Choroid plexus epithelial cell (primary cell): ENCODE measurements around the gene FMNL2.

Experiments
- DNase-seq: peaks from one replicate; pipeline ENCODE4 v3.0.0-alpha.2; 2010; ENCODE audit warnings: low read depth
- H3K4me3 ChIP-seq: 2 replicates; pipeline ENCODE4 v1.5.1; 2011; ENCODE audit warnings: low read depth, mild to moderate bottlenecking, control low read depth, low read length, moderate library complexity
- CTCF ChIP-seq: conservative IDR thresholded peaks from 2 replicates; pipeline ENCODE4 v1.5.1; 2011; ENCODE audit warnings: low read depth, mild to moderate bottlenecking, control low read depth, inconsistent platforms, low read length, moderate library complexity

Gene FMNL2

DNA sequence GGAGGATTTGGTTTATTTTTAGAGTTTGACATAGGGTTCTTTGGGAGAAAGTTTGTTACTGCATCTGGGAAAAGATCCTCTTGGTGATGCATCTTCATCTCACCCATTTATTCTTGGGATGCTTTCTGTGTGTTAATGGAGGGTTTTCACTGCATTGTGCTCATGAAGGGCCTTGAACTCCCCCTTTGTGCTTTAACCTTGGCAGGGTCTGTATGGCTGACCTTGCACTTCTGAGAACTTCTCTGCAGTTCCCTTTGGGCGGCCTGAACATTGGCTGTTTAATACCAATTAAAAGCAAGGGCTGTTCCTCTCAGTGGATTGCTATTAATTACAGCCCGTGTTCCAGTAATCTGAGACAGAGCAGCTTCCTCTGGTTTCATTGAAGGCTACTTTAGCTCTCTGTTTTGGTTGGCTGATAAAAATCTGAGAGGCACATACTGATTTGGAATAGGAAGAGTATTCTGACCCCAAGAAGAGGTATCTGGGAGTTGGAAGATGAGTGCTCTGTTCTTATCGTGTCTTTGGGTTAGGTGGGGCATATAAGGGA, 37.5 kb downstream of the FMNL2 start:
- DNase-seq: no peak
- no peak overlapping the region for H3K4me3 ChIP-seq
- TF ChIP-seq CTCF: no peak

- DNase-seq: no peak
- TF ChIP-seq CTCF: no peak
- H3K4me3 ChIP-seq: no peak overlapping the region
These were observed 40.2 kb downstream of the FMNL2 start for GRCh38 chr2:152375174-152375573.

GRCh38 chr2:152376385-152376784, 41.4 kb downstream of the FMNL2 start:
- no peak overlapping the region for H3K4me3 ChIP-seq
- no peak for DNase-seq
- no peak for TF ChIP-seq CTCF

GRCh38 chr2:152376968-152377367, 42.0 kb downstream of the FMNL2 start:
- DNase-seq: no peak
- H3K4me3 ChIP-seq: no peak overlapping the region
- TF ChIP-seq CTCF: no peak

DNA sequence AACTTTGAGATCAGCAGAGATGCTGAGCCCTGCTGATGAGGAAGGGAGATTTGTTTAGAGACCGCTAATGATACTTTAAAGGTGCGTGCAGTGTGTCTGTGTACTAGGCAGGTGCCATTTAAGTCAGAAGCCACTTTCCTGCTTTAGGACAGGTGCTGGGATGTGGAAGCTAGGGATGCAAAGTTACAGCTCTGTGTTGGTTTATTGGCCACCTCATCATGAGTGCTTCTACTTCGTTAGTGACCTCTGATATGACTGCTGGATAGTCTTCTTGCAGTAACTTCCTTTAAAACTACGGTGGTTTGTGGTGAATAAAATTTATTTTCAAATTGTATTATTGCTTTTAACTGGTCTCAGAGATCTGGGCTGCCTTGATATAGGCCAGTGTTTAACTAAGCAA, 44.1 kb downstream of the FMNL2 start:
- no peak overlapping the region for H3K4me3 ChIP-seq
- no peak for DNase-seq
- TF ChIP-seq CTCF: no peak

DNA sequence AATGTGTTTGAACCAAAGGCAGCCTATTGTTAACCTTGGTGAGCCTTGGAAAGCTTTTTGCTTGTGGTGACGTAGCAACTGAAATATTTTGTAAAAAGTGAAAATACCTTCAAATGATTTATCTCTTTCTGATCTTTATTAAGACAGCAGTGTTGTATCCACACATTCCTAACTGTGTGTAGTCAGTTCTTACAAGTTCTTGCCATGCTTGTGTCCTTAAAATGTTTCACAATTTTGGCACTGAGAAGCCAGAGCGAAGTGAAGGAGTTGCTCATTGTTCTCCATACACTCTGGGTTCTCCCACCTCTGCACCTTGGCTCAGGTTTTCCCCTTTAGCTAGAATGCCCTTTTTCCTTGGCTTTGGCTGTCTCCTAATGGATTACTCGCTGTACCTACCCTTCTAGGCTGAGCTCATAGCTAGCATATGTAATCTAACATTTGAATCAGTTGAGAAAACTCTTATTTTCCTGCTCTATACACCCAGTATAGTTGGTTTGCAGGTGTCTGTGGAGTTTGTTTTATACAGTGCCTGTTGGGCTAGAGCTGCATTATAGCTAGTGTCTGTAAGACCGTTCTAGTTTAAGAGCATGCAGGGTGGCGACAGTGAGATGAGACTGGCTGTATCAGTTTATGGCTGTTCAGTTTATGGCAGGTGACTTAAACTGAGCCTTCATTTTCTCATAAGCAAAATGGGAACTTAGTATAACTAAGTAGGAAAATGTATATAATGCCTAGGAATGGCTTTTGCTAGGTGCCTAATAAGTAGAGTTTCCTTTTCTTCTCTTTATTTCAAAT, 45.5 kb downstream of the FMNL2 start:
- H3K4me3 ChIP-seq: no peak overlapping the region
- no peak for TF ChIP-seq CTCF
- DNase-seq: no peak

DNA sequence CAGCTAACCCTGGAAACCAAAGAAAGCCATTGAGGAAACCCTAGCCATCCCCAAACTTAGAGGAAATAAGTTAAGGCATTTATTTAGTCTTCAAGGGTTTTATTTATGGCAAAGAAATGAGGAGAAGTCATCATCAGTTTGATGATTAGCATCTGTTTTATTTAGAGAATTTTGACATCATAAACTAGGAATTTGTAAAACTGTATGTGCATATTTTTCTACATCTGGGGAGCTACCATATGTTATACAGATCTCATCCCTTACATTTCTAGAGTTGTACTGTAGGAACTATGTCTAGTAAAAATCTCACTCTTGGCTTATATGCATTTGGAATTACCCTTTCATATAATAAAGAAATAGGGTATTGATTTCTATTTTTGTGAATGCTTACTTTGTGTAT, 48.7 kb downstream of the FMNL2 start:
- DNase-seq: peak; percentile 31
- no peak overlapping the region for H3K4me3 ChIP-seq
- no peak for TF ChIP-seq CTCF
